T-helper 2 cell (primary cell): Measurements from ENCODE around the gene CCNY.

Experiments used
- DNase-seq, 5 experiments: peaks; one replicate each; pipeline versions ENCODE4 v3.0.0 to v3.0.0-alpha.2; 2012 to 2022

Gene CCNY

GRCh38 chr10:35598379-35598778, 262.1 kb downstream of the CCNY start:
- no peak for DNase-seq

GRCh38 chr10:35600193-35600592, 263.9 kb downstream of the CCNY start:
- no peak for DNase-seq

- no peak for DNase-seq
Observed at GRCh38 chr10:35605191-35605590, 268.9 kb downstream of the CCNY start, which contains the start of gene GJD4. Gene GJD4 (plus strand): TSS chr10:35605341. CDS start chr10:35605568, 227 bp downstream.

GRCh38 chr10:35606430-35606829, 270.1 kb downstream of the CCNY start:
- DNase-seq, result no peak

- DNase-seq, result peak in 1 of 5 experiments; percentile 14
Observed at GRCh38 chr10:35607475-35608327, 271.4 kb downstream of the CCNY start.

- DNase-seq, result no peak
Observed at GRCh38 chr10:35608328-35608672, 272.0 kb downstream of the CCNY start.

- no peak for DNase-seq
Observed at GRCh38 chr10:35611750-35612149, 275.4 kb downstream of the CCNY start.

- DNase-seq, result no peak
Observed at GRCh38 chr10:35612385-35613106, 276.2 kb downstream of the CCNY start.

- DNase-seq, result no peak
Observed at GRCh38 chr10:35613107-35613440, 276.8 kb downstream of the CCNY start.

- no peak for DNase-seq
Observed at GRCh38 chr10:35613597-35614226, 277.4 kb downstream of the CCNY start.

GRCh38 chr10:35614312-35614711, 278.0 kb downstream of the CCNY start:
- no peak for DNase-seq
